ENCODE data around the gene ACTL8.

Gene ACTL8, protein sequence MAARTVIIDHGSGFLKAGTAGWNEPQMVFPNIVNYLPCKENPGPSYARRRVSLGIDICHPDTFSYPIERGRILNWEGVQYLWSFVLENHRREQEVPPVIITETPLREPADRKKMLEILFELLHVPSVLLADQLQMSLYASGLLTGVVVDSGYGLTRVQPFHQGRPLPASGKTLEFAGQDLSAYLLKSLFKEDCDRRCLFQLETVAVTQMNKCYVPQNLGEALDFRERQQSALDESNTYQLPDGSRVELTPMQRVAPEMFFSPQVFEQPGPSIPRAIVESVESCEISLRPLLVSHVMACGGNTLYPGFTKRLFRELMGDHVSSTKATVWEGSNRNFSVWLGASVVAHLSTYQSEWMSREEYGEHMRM

DNA sequence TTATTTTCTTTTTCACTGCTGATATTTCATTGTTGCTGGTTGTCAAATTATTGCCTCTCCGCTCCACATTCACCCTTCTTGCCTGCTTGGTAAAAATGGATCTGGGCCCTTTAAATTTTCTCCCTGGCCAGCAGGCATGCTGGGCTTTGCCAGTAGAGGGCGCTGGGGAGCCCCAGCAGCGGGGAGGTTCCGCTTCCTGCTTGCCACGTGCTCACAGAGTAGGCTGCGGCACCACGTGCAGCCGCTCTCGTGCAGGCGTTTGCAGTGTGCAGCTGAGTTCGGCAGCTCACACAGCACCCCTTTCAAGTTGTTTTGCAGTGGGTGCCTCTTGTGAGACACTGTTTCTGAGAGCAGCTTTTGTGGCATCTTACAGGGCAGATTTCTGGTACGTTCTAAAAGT lies at the start of gene ACTL8:
TSS of gene ACTL8 (plus strand) at position 214 of the 400 bp plus-strand sequence. CDS start 67,676 bp downstream, outside the sequence.
- in situ Hi-C loops (cut with MboI; ENCODE audit: low pct_unique_long_range_greater_than_20kb, low sequenced_read_pairs) = no loop called here
- DNase-seq = peak; percentile 52

DNA sequence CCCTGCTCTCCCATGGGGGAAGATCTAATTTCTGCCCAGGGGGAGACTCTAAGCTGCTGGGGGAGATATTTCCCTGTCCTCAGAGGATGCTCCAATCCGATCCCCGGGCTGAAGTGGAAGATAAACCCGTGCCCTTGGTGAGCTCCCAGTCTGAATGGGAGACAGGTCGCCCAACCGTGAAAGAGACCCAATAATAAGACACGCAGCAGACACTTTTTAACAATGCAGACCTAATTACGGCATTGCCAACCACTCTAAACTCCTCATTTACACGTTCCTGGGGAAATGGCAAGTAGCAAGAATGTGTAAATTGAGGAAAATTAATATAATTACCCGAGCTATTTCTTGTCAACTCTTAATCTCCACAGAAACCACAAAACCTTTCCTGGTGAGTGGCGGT lies 48.7 kb upstream of the ACTL8 start:
- in situ Hi-C loops (cut with MboI; ENCODE audit: low pct_unique_long_range_greater_than_20kb, low sequenced_read_pairs) = no loop called here
- no peak for DNase-seq

DNA sequence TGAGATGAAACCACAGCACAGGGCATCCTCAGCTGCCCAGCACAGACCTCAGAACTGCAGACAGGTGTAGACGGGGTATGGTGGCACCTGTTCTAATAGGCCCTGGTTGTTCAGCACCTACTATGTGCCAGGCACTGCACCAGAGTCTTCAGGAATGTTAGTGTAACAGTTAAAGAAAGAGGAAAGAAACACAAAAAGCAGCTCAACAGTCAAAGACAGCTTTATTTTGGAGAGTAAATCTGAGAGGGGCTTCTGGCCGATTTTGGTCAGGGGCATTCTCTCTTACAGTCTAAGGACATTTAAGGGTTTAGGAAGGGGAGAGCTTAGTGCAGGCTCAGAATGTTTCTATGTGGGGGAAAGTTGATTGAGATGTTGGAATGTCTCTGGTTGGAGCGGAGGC lies 45.2 kb upstream of the ACTL8 start:
- no peak for DNase-seq
- in situ Hi-C loops (cut with MboI; ENCODE audit: low pct_unique_long_range_greater_than_20kb, low sequenced_read_pairs) = no loop called here

DNA sequence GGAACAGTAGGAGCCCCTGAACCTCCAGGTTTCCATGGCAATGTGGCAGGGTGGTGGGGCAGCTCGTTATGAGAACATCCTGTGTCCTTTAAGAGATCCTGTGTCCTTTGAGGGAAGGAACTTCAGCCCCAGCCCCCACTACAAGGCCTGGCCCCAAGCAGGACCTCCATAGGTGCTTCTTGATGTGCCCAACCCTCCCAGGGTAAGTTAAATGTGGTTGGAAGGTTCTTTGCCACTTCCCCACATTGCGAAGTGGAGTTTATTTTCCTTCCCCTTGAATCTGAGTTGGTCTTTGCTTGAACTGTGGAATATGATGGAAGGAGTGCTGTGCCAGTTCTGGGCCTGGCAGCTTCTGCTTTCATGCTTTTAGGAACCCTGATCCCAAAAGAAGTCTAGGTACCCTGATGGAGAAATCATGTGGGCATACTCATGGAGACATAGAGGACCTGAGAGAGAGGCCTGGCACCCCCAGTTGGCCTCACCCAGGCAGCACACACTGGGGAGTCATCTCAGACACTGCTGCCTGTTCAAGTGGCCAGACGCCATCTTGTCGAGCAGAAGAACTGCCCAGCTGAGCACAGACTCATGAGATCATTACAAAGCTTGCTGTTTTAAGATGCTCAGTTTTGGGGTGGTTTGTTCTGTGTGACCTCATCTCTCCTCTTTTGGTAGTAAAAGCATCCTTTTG lies 44.1 kb upstream of the ACTL8 start:
- no peak for DNase-seq
- in situ Hi-C loops (cut with MboI; ENCODE audit: low pct_unique_long_range_greater_than_20kb, low sequenced_read_pairs) = no loop called here

DNA sequence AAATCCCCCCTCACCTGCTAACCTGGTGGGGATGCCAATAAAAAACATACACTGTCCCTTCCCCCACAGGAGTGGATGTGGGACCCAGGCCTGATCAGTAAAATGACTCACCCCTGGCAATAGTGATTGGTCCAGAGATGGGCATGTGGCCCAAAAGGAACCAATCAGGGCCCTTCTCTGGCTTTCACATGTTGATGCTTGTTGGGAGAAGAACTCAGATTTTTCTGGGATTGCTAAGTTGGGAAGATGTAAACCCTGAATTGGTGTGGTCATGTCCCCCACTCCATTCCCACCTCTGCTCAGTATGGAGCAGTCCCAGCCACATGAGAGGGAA lies 43.6 kb upstream of the ACTL8 start:
- no peak for DNase-seq
- in situ Hi-C loops (cut with MboI; ENCODE audit: low pct_unique_long_range_greater_than_20kb, low sequenced_read_pairs) = no loop called here

DNA sequence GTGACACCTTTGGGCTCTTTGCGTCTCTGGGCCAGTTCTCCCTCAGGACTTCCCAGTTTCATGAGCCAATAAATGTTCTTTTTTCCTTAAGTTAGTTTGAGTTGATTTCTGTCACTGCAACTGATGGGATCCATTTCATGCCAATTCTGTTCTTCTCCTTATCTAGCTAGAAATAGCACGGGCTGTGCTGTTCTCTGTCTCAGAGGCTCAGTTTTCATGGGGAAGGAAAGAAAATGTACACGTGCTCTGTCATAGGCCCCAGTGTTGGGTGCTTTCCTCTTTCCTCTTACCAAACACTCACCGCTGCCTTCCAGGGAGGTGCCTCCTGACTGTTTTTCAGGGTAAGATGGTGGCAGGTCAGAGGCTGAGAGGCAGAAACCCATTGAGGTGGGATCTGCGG lies 43.2 kb upstream of the ACTL8 start:
- DNase-seq = no peak
- in situ Hi-C loops (cut with MboI; ENCODE audit: low pct_unique_long_range_greater_than_20kb, low sequenced_read_pairs) = no loop called here

DNA sequence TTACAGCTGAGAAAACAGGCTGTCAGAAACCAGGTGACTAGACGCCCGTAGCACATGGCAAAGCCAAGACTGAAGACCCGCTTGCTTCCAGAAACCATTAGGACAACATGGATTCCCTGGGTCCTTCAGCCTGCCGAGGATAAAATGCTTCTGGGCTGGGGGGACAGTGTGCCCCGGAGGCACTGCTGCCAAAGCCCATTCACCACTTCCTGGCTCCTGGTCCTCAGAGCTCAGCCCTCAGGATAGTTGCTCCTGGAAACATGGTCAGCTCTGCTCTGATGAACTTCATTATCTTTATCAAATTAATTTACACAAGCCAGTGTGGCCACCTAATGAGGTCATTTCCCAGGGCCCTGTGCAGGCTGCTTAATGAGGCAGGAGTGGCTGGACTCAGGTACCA lies 41.1 kb upstream of the ACTL8 start:
- in situ Hi-C loops (cut with MboI; ENCODE audit: low pct_unique_long_range_greater_than_20kb, low sequenced_read_pairs) = no loop called here

DNA sequence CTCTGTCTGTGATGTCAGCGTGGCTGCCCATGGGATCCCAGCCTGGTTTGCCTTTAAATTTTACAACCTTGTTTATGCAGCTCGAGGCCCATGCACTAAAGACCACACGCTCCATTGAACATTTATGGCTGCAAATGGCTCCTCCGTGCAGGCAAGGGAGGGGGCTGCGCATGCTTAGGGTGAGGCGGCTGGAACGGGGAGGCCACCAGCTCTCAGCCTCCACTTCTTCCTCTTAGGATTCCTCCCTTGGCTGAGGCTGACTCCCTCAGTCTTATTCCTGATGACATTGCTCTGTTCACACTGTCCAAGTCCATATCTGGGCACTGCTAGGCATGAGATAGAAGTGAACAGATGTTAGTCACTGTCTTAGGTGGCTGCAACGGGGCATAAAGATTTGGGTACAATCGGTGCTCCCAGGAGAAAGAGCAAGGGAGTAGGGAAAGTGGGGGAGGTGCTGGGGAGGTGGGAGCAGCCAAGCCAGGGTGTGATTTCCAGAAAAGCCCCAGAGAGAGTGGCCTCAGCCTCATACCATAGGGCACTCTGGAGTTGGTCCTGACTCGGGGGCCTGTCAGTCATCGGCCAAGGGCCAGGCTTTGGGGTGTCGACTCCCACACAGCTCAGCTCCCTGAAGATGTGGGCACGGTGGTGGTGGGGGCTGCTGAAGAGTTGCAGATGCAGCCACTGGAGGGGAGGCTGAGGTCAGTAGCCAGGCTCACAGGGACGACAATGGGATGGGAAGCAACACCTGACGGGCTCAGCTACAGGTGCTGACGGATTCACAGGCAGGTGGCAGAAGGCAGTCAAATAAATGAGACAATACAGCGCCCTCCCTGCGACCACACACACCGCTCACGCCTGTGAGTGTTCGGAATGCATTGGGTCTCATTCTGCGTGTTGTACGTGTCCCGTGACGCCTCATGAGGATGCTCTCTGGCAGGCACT lies 37.3 kb upstream of the ACTL8 start:
- DNase-seq = no peak
- in situ Hi-C loops (cut with MboI; ENCODE audit: low pct_unique_long_range_greater_than_20kb, low sequenced_read_pairs) = no loop called here

More for the DNA sequence above, 41.1 kb upstream of the ACTL8 start:
- DNase-seq = no peak

DNA sequence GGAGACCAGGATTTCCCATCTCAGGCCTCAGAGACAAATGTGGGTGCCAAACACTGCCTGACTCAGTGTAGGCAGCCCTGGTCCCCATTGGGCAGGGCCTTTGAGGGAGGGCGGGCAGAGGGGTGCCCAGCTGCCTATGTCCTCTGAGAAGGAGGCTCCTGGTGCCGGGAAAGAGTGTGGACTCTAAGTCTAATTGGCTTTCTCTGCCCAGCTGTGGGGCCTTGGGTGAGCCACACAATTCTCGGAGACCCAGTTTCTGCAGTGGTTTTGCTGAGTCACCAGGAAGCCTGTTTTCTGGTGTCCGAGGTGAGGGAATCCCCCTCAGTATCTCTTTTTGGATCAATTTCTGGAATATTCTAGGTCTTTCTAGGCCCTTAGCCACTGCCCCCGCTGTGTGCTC lies 35.3 kb upstream of the ACTL8 start:
- DNase-seq = no peak
- in situ Hi-C loops (cut with MboI; ENCODE audit: low pct_unique_long_range_greater_than_20kb, low sequenced_read_pairs) = no loop called here

DNA sequence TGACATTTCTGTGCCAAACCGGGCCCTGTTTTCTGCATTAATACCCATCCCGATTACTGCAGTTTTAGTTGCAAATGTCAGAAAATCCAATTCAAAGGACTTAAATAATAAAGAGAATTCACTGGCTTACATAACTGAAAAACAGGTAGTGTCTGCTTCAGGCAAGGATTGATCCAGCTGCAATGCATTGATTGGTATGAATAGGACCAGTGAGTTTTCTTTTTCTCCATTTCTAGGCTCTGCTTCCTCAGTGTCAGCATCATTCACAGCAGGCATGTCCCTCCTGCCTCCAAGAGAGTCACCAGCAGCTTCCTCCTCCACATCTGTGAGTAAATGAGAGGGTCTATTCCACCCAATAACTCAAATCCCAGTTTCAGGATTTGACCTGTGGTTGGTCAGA lies 33.7 kb upstream of the ACTL8 start:
- in situ Hi-C loops (cut with MboI; ENCODE audit: low pct_unique_long_range_greater_than_20kb, low sequenced_read_pairs) = no loop called here

DNA sequence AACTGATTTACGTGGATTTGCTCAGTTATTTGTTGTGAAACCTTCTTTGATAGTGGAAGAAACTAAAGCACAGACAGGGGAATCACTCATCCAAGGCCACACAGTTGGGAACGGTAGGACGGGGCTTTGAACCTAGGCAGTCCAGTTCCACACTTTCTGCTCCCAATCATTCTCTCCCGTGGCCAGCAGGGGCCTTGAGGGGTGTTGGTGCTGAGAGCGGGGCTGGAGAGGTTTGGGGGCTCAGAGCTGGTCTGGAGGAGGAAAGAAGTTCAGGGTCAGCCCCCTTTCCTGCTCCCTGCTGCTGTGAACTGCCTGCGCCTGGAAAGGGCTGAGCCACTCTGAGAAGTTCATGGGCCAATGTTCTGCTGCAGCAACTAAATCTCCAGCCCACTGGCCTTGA lies 31.4 kb upstream of the ACTL8 start:
- no peak for DNase-seq
- in situ Hi-C loops (cut with MboI; ENCODE audit: low pct_unique_long_range_greater_than_20kb, low sequenced_read_pairs) = no loop called here

More for the DNA sequence above, 33.7 kb upstream of the ACTL8 start:
- DNase-seq = no peak

DNA sequence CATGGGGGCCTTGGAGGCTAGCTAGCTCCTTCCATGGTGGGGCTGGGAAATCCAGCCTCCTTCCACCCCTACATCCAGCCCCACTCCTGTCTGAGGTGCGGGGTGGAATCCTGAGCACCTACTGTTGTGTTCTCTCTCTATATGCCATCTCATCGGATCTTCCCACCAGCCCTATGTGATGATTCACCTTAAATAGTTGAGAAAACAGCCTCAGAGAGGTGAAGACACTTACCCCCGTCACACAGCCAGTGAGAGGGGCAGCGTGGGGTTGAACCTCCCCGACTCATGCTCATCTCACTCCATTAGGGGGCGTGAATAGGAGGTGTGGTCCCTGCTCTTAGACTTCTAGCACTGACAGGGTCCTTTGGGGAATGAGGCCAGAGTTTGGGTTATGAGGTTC lies 31.0 kb upstream of the ACTL8 start:
- no peak for DNase-seq
- in situ Hi-C loops (cut with MboI; ENCODE audit: low pct_unique_long_range_greater_than_20kb, low sequenced_read_pairs) = no loop called here

DNA sequence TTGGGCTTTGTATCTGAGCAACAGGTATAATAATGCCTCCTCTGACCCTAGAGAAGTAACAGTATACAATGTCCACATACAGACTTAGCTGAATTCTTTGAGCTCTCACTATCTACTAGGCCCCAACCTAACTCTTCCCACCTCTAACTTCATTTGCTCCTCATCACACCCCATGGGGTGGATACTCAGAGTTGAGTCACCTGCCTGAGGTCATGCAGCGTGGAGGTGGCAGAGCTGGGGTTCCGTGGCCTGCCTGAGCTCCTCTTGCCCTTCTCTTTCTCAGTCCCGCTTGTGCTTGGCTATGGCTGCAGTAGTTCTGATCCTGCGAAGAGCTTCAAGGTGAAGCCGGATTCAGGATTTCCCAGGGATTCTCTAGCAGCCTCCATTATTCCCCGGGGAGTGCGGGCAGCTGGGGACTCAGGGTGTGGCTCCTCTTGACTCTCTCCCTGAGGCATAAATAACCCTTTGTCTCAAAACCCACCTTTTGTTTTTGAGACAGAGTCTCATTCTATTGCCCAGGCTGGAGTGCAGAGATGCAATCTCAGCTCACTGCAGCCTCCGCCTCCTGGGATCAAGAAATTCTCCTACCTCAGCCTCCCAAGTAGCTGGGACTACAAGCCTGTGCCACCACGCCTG lies 29.9 kb upstream of the ACTL8 start:
- in situ Hi-C loops (cut with MboI; ENCODE audit: low pct_unique_long_range_greater_than_20kb, low sequenced_read_pairs) = no loop called here
- DNase-seq = no peak

DNA sequence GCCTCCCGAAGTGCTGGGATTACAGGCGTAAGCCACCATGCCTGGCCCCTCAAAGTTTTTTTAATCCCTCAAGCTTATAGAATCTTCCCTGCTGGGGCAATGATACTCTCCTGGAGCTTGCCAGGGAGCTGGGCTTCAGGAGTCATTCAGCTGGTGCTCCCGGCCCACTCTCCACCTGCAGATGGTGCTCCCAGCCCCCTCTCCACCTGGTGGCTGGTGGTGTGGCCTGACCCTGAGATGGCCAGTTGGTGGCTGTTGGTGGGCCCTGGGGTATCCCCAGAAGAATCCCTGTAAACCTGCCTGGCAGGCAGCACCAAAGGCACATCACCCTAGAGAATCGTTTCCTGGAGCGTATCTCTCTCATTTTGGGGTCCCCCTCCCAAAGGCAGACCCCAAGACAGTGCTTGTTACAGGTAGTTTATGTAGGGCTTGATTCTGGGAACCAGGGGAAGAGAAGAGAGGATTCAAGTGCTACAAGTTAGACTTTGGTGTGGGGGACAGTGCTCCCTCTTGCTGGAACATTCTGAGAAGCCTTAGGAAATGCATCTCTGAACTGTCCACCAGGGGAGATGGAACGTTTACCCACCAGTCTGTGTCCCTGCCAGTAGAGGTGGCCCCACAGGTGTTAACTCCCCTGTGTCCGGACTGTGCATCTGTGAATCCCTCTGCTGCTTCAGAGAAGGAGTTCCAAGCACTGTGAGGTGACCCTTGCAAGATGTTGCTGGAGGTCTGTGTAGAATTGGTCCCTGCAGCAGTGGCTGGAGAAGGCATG lies 29.1 kb upstream of the ACTL8 start:
- DNase-seq = no peak
- in situ Hi-C loops (cut with MboI; ENCODE audit: low pct_unique_long_range_greater_than_20kb, low sequenced_read_pairs) = no loop called here

DNA sequence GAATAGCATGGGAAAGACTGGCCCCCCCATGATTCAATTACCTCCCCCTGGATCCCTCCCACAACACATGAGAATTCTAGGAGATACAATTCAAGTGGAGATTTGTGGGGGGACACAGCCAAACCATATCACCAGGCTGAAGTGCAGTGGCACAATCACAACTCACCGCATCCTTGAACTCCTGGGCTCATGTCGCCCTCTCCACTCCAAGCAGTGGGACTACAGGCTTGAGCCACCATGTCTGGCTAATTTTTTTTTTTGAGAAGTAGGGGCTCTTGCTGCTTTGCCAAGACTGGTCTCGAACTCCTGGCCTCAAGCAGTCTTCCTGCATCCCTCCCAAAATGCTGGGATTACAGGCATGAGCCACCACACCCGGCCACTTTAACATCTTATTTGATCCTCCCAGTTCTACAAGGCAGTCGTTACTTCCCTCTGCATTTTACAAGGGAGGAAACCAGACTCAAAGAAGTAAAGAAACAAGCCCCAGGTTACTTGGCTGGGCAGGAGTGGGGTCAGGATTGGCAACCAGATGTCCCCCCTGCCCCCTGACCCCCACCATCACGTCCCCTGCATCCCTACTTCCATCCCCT lies 26.9 kb upstream of the ACTL8 start:
- DNase-seq = no peak
- in situ Hi-C loops (cut with MboI; ENCODE audit: low pct_unique_long_range_greater_than_20kb, low sequenced_read_pairs) = no loop called here

DNA sequence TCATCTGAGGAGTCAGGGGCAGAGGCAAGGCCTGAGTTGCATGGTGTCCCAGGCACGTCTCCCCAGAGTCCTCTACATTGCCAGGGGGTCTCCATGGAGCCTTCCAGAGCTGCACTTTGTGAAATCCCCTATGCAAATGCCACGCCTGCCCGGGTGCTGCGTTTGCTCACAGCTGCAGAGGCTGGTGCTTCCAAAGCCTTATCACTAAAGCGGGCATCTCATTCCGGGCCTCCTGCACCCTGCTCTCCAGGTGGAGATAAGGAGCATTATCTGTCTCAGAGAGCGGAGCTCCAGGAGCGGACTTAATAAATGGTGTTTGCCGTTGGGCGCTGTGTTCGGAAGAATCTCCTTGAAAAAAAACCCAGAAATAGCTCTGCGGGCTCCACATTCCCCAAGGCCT lies 25.9 kb upstream of the ACTL8 start:
- in situ Hi-C loops (cut with MboI; ENCODE audit: low pct_unique_long_range_greater_than_20kb, low sequenced_read_pairs) = no loop called here
- DNase-seq = no peak

DNA sequence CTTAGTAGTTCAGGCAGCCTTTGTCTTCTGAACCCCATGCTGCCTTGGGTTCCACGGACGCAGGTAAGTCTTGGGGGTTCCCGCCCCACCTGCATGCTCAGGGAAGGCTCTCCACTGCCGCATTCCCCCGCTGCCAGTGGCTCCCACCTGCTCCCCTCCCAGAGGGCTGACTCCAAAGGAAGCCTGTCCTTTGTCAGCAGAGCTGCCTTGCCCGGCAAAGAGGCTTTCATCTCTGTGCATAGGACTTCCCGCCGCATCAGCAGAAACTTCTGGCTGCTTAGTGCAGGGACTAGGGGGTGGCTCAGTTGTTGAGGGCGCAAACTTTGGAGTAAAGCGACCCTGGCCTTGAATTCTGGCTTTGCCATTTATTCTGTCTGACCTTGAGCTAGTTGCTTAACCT lies 25.2 kb upstream of the ACTL8 start:
- in situ Hi-C loops (cut with MboI; ENCODE audit: low pct_unique_long_range_greater_than_20kb, low sequenced_read_pairs) = no loop called here
- no peak for DNase-seq

DNA sequence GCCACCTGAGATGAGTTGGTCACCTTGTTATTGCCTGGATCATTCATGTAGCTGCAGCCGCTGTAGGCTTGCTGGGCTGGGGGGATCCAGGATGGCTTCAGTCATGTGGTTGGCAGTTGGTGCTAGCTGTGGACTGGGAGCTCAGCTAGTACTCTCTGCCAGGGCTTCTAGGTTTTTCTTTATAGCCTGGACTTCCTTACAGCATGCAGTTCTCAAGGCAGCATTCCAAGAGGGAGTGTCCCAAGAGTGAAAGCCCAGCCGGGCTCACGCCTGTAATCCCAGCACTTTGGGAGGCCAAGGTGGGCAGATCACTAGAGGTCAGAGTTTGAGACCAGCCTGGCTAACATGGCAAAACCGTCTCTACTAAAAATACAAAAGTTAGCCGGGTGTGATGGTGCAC lies 23.7 kb upstream of the ACTL8 start:
- in situ Hi-C loops (cut with MboI; ENCODE audit: low pct_unique_long_range_greater_than_20kb, low sequenced_read_pairs) = no loop called here
- no peak for DNase-seq
